HG03039 (cell line): ENCODE data around the gene CRYBB1.
"Not testable (repeated sequence)": the region's sequence is repeated elsewhere in the genome, so short reads cannot be mapped to it uniquely, and the experiment has no call there.

Source experiments
- ATAC-seq: cut with Tn5 transposase; IDR thresholded peaks from one replicate; pipeline ENCODE4 v1.9.1; 2021; ENCODE audit warnings: mild to moderate bottlenecking, moderate library complexity; ENCODE audit not compliant: unreplicated experiment

Gene CRYBB1

GRCh38 chr22:26642465-26643417 is 24.9 kb upstream of the CRYBB1 start:
- ATAC-seq = no peak

- no peak for ATAC-seq
Measured at GRCh38 chr22:26636296-26636695, 18.5 kb upstream of the CRYBB1 start.

GRCh38 chr22:26635117-26635516 is 17.3 kb upstream of the CRYBB1 start:
- no peak for ATAC-seq

DNA sequence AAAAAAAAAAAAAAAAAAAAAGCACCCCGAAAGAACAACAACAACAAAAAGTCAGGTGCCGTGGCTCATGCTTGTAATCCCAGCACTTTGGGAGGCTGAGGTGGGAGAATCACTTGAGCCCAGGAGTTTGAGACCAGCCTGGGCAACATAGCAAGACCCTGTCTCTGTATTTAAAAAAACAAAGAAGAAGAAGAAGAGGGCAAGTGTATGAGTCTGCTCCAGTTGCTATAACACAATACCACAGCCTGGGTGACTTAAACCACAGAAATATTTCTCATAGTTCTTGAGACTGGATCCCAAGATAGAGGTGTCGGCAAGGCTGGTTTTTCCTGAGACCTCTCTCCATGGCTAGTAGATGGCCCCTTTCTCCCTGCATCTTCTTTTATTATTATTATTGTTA is 16.4 kb upstream of the CRYBB1 start:
- ATAC-seq = no peak

GRCh38 chr22:26632422-26633155 is 14.8 kb upstream of the CRYBB1 start:
- ATAC-seq = no peak

GRCh38 chr22:26631282-26631681 is 13.5 kb upstream of the CRYBB1 start:
- ATAC-seq = no peak

DNA sequence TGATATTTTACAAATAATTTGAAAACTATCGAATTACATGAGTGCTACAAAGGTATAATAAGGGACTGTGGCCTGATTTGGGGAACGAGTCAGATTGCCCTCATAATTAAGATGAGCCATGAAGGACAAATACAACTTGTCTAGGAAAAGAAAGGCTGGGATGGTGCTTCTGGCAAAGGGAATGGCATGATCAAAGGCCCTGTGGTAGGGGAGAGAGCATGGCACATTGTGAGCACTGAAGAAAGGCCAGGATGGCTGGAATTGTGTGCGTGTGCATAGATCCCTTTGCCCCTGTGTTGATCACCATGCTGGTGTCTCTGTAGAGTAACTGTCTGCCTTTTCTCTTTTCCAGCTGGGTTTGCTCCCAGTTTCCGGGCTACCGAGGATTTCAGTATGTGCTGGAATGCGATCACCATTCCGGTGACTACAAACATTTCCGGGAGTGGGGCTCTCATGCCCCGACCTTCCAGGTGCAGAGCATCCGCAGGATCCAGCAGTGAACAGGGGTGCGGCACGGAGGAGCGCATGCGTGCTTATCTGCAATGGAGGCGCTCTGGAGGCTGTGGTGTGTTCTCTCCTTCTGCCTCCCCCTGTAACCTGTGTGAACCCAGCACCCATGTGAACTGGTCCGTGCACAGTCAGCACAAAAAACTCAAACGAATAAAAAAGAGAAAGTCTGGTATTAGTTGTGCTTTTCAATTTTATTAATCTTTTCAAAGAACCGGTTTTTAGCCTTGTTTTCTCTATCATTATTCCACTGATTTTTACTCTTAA is 12.3 kb upstream of the CRYBB1 start:
- no peak for ATAC-seq

DNA sequence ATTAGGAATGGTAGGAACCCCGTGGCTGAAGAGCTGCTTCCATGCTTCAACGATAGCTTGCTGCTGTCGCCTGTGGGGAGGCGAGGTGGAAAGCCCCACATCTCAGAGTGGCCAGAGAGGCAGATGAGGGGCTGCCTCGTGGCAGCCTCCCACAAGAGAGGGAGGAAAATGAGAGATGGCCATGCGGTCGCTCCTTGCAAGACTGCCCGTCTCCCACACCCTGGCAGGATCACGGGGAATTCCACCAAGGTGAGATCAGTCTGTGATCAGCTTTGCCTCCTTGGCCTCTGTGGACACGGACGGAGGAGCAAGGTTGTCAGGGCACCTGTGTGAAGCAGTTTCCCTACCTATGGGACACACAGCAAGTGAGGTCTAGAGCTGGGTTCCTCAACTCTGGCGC is 7.0 kb upstream of the CRYBB1 start:
- ATAC-seq = no peak

GRCh38 chr22:26623984-26624383 is 6.2 kb upstream of the CRYBB1 start:
- no peak for ATAC-seq

- no peak for ATAC-seq
Measured at GRCh38 chr22:26621663-26622062, 3.8 kb upstream of the CRYBB1 start, which contains the start of gene CRYBA4. Gene CRYBA4, plus strand, starts transcription at chr22:26621963. Its CDS starts 634 bp downstream, at chr22:26622597.

GRCh38 chr22:26620197-26620596 is 2.4 kb upstream of the CRYBB1 start:
- ATAC-seq = no peak

DNA sequence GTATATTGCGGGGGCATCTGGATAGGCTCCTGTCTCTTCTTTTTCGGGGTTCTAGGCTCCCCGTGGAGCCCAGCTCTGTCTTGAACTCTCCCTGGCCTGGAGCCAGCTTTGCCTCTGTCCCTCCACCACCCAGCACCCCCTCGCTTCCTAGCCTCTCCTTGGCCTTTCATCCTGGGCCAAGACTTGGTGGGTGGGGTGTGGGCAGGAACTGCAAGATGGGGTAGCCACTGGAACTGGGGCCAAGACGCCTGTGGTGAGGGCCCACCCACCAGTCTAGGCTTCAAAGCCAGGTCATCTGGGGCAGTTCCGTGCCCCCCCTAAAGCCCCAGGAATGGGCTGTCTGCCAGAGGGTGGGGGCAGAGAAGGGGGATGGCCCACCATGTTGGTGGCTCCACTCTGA is 1.7 kb upstream of the CRYBB1 start:
- ATAC-seq = no peak

- no peak for ATAC-seq
Measured at GRCh38 chr22:26618455-26618854, 628 bp upstream of the CRYBB1 start.

DNA sequence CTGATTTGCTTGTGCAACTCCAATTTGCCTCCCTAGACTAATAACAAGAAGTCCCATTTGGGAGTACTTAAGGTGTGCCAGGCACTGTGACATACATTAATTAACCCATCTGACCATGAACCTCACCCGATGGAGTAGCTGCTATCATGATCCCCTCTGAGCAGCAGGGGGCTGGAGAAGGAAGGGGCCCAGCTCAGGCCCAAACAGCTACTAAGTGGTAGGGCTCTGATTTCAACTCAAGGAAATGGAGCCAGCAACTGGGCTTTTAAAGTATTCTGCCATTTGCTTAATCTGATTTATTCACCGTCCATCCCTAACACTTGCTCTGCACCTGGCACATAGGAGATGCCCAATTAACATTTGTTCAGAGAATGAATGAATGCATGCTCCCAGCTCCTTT is 1.2 kb downstream of the CRYBB1 start:
- ATAC-seq = no peak

DNA sequence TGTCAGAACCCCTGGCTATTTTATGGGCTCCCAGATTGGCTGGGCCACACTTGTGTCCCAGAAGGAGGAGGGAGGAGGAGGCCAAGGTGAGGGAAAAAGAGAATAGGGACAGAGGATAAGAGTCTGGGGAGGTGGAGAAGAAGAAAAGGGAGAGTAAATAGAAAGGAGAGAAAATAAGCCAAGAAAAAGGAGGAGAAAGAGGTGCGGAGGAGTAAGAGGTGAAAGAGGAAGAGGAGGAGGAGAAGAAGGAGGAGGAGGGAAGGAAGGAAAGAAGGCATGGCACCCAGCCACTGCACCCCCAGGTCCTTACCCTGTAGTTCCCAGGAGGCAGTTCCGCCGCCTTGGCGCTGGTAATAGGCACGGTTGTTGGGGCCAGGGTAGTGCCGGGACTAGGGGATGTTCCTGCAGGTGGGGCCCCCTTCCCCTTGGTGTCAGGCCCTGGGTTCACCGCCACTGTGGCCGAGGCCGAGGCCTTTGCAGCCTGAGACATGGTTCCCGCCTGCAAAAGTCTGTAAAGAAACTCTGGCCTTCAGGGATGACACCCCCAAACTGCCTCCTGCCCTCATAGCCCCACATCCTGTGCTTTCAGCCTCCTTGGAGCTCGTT is 1.9 kb downstream of the CRYBB1 start:
- ATAC-seq = no peak

DNA sequence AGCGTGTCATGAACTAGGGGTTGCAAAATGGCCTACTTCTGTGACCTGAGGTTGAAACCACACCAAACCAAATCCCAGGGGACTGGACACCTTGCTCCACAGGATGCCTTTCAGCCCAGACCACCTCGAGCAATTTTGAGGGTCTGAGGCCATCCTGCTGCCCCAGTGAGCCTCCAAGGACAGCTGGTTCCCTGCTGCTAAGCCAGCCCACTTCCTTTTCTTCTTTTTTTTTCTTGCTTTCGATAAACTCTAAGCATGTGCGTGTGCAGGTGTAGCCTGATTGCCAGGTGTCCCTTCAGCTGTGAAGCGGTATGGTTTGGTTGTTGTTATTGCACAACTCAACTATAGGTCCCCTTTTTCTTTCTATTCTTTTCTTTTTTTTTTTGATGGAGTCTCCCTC is 2.7 kb downstream of the CRYBB1 start:
- no peak for ATAC-seq

DNA sequence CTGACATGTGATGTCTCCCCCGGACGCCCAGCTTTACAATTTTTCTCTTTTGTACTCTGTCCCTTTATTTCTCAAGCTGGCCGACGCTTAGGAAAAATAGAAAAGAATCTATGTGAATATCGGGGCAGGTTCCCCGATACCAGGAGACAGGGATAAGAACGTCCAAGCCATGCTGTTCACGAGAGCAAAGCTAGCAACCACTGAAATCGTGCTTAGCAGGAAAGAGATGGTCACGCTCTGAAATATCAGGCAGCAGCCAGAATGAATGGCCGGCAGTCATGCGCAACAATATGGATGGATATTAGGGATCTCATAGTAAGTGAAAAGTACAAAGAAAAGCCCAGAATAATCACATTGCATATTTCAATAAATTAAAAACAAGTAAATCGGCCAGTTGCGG is 3.5 kb downstream of the CRYBB1 start:
- no peak for ATAC-seq

DNA sequence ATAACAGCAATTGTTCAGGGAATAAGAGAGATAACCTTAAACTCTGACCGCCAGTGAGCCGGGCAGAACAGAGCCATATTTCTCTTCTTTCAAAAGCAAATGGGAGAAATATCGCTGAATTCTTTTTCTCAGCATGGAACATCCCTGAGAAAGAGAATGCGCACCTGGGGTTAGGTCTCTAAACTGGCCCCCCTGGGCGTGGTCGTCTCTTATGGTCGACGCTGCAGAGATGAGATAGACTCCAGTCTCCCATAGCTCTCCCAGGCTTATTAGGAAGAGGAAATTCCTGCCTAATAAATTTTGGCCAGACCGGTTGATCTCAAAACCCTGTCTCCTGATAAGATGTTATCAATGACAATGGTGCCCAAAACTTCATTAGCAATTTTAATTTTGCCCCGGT is 4.1 kb downstream of the CRYBB1 start:
- not testable (repeated sequence) for ATAC-seq

- no peak for ATAC-seq
Measured at GRCh38 chr22:26612652-26613051, 5.2 kb downstream of the CRYBB1 start.

DNA sequence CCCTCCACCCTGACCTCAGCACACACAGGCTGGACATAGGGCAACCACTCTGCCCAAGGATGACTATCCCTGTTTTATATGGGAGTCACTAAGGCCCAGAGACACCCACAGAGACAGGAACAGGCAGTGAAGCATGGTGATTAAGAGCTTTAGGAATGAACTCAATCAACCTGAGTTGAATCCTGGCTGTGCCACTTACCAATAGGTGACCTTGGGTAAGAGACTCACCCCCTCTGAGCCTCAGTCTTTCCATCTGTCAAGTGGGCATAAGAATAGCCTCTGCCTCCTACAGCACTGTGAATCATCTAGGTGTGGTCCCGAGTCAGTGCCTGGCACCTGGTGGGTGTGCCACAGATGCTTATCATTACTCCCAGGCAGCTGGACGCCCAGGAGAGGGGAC is 6.8 kb downstream of the CRYBB1 start:
- ATAC-seq = no peak
